KMS-11 (cell line): ENCODE measurements around the gene CYBA.

Experiments
- H2AFZ ChIP-seq: fragments of 200-600 bp; sonication (generic); 2 replicates; pipeline ENCODE4 v1.6.1; 2016; ENCODE audit warnings: antibody characterized with exemption, mixed run types, low read depth
- H3K27ac ChIP-seq: fragments of 200-600 bp; sonication (generic); 2 replicates; pipeline ENCODE4 v1.6.1; 2016; ENCODE audit warnings: mild to moderate bottlenecking, mixed run types
- H3K27me3 ChIP-seq: fragments of 200-600 bp; sonication (generic); 2 replicates; pipeline ENCODE4 v1.6.1; 2017; ENCODE audit warnings: mild to moderate bottlenecking, low read depth, mixed run types, moderate library complexity; ENCODE audit not compliant: insufficient read depth
- H3K36me3 ChIP-seq: fragments of 200-600 bp; sonication (generic); 2 replicates; pipeline ENCODE4 v1.6.1; 2017; ENCODE audit warnings: mild to moderate bottlenecking, mixed run types; ENCODE audit not compliant: insufficient read depth
- H3K4me1 ChIP-seq: fragments of 200-600 bp; sonication (generic); 2 replicates; pipeline ENCODE4 v1.6.1; 2016; ENCODE audit warnings: mild to moderate bottlenecking, low read depth, mixed run types; ENCODE audit not compliant: poor library complexity, severe bottlenecking
- H3K4me2 ChIP-seq: fragments of 200-600 bp; sonication (generic); 2 replicates; pipeline ENCODE4 v1.7.0; 2016; ENCODE audit warnings: mild to moderate bottlenecking, mixed run types
- H3K4me3 ChIP-seq: fragments of 200-600 bp; sonication (generic); IDR thresholded peaks from 2 replicates; pipeline ENCODE4 v1.6.1; 2017; ENCODE audit warnings: low read depth, low read length, mixed read lengths; ENCODE audit not compliant: insufficient read depth
- H3K79me2 ChIP-seq: fragments of 200-600 bp; sonication (generic); 2 replicates; pipeline ENCODE4 v1.6.1; 2016; ENCODE audit warnings: low read depth, mixed run types; ENCODE audit not compliant: insufficient read depth
- H3K9ac ChIP-seq: fragments of 200-600 bp; sonication (generic); 2 replicates; pipeline ENCODE4 v1.6.1; 2016; ENCODE audit warnings: mild to moderate bottlenecking, mixed run types
- H4K20me1 ChIP-seq: fragments of 200-600 bp; sonication (generic); 2 replicates; pipeline ENCODE4 v1.6.1; 2016; ENCODE audit warnings: mild to moderate bottlenecking, mixed run types; ENCODE audit not compliant: insufficient read depth
- CTCF ChIP-seq: fragments of 200-600 bp; sonication (generic); conservative IDR thresholded peaks from 2 replicates; pipeline ENCODE4 v1.6.1; 2017; ENCODE audit warnings: low read depth, mild to moderate bottlenecking, antibody characterized with exemption, low read length, moderate library complexity, mixed read lengths

Gene CYBA

GRCh38 chr16:88650749-88651275 lies at the start of gene CYBA:
CYBA (minus strand) TSS chr16:88651053; CDS start chr16:88651013, 40 bp downstream.
- Histone ChIP-seq H3K36me3 (no peaks in the 10 kb centered on the region), H2AFZ (peak within 1 kb of the TSS; percentile 28; the same call in 1 of the 2 replicates), H3K27ac (peak within 1 kb of the TSS; percentile 69), H4K20me1 (no peaks in the 10 kb centered on the region), H3K4me3 (no peak within 1 kb of the TSS), H3K79me2 (peaks cover 11% of the 10 kb centered on the region), H3K9ac (peak within 1 kb of the TSS; percentile 76), H3K4me2 (peak within 1 kb of the TSS; percentile 93), H3K27me3 (no peaks in the 10 kb centered on the region), H3K4me1 (peaks cover 21% of the 10 kb centered on the region)
- no peak for TF ChIP-seq CTCF

- TF ChIP-seq CTCF: no peak
- H3K79me2 ChIP-seq: 0 out of 2 replicates have a peak, but pooled peaks cover 11% of the 10 kb centered on the region
- H4K20me1 ChIP-seq: no peaks in the 10 kb centered on the region
- H3K36me3 ChIP-seq: no peaks in the 10 kb centered on the region
- peak overlapping the region; percentile 88; the same call in 1 of the 2 replicates for H3K4me2 ChIP-seq
- H3K4me3 ChIP-seq: no peak overlapping the region
- peaks cover 25% of the 10 kb centered on the region for H3K4me1 ChIP-seq
- H3K9ac ChIP-seq: no peak overlapping the region
- no peaks in the 10 kb centered on the region for H3K27me3 ChIP-seq
- H2AFZ ChIP-seq: no peak overlapping the region
- H3K27ac ChIP-seq: no peak overlapping the region
Measured at GRCh38 chr16:88700322-88700635, 49.4 kb upstream of the CYBA start.

DNA sequence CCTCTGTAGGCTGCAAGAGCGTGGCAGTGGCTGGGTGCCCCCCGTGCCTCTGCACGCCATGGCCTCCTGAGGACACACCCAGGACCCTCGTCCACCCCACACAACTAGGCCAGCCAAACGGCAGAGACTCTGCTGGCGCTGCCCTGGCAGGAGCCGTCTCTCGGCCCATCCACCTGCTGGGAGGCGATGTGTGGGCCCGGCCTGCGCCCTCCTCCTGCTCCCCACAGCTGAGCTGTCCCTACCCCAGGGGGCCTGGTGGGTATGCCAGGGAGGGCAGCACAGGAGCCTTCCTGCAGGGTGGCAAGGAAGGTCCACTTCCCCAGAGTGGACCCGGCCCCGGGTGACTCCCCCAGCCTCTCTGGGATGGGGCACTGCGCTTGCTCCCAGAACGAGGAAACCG lies 48.3 kb upstream of the CYBA start:
- Histone ChIP-seq H4K20me1 (no peaks in the 10 kb centered on the region), H3K4me3 (no peak overlapping the region), H3K36me3 (no peaks in the 10 kb centered on the region), H3K4me2 (no peak overlapping the region), H3K27ac (no peak overlapping the region), H3K4me1 (peaks cover 17% of the 10 kb centered on the region), H3K9ac (no peak overlapping the region), H2AFZ (no peak overlapping the region), H3K79me2 (no peaks in the 10 kb centered on the region), H3K27me3 (no peaks in the 10 kb centered on the region)
- no peak for TF ChIP-seq CTCF

DNA sequence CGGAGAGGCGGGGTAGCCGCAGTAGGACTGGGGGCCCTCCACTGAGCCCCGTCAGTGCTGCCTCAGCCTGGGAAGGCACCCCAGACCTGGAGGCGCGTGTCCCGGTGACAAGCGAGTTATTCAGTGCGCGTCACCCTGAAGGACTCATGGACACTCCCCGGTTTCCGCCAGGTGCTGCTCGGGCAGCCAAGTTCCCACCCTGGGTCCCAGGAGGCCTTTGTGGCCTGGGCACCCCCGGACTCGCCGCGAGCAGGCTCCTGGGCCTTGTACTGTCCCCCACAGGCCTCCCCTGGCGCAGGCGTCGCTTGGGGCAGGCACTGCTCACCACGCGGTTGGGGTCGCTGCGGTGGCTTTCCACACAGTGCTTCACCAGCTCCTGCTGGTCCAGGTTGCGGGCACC lies 47.8 kb upstream of the CYBA start:
- Histone ChIP-seq H2AFZ (no peak overlapping the region), H4K20me1 (no peaks in the 10 kb centered on the region), H3K36me3 (no peaks in the 10 kb centered on the region), H3K4me1 (peaks cover 17% of the 10 kb centered on the region), H3K27ac (no peak overlapping the region), H3K9ac (no peak overlapping the region), H3K79me2 (no peaks in the 10 kb centered on the region), H3K4me3 (no peak overlapping the region), H3K27me3 (no peaks in the 10 kb centered on the region), H3K4me2 (no peak overlapping the region)
- no peak for TF ChIP-seq CTCF
